ENCODE results near the gene WNT6. TPM values are rescaled to one million over a fixed set of nuclear protein-coding genes. Genes with fewer than 3 reads are reported as not detected.

Gene WNT6
- total and polyA plus RNA-seq, 10 of the 15 experiments (the other 5 are each of a cell fraction or from before 2014, with no cell fraction given), result 0.11 to 0.44 (median 0.22) TPM; not detected in 5

- TF ChIP-seq, protein P1, sequence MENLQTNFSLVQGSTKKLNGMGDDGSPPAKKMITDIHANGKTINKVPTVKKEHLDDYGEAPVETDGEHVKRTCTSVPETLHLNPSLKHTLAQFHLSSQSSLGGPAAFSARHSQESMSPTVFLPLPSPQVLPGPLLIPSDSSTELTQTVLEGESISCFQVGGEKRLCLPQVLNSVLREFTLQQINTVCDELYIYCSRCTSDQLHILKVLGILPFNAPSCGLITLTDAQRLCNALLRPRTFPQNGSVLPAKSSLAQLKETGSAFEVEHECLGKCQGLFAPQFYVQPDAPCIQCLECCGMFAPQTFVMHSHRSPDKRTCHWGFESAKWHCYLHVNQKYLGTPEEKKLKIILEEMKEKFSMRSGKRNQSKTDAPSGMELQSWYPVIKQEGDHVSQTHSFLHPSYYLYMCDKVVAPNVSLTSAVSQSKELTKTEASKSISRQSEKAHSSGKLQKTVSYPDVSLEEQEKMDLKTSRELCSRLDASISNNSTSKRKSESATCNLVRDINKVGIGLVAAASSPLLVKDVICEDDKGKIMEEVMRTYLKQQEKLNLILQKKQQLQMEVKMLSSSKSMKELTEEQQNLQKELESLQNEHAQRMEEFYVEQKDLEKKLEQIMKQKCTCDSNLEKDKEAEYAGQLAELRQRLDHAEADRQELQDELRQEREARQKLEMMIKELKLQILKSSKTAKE (IDR thresholded peaks at IDR 0.05; ENCODE audit: low read depth, poor library complexity, severe bottlenecking), result peak; percentile 60
- TF ChIP-seq NFIC (IDR thresholded peaks at IDR 0.05; ENCODE audit: low read depth, low read length), result no peak
- peak; percentile 66 for TF ChIP-seq FOXK2 (IDR thresholded peaks at IDR 0.05)
- no peak; the same call in 1 of the 2 replicates for TF ChIP-seq ZNF24 (IDR thresholded peaks at IDR 0.05)
- TF ChIP-seq REST (IDR thresholded peaks at IDR 0.05; ENCODE audit: low read depth, low read length), result no peak
- no peak for TF ChIP-seq SUPT20H (IDR thresholded peaks at IDR 0.05; ENCODE audit: borderline replicate concordance, control insufficient read depth, low read depth, low read length)
- peak; percentile 64; the same call in 1 of the 2 replicates for TF ChIP-seq MXI1 (IDR thresholded peaks at IDR 0.05; ENCODE audit: low read depth, low read length)
- peak; percentile 73; the same call in 1 of the 2 replicates for TF ChIP-seq ZNF217 (IDR thresholded peaks at IDR 0.05)
- TF ChIP-seq NRF1 (conservative IDR thresholded peaks at IDR 0.05; ENCODE audit: low read depth, low read length), result no peak
- peak; percentile 89 to 96 for TF ChIP-seq BHLHE40 (IDR thresholded peaks at IDR 0.05; ENCODE audit: borderline replicate concordance in 1 of 2, low read depth in 2 of 2, low read length in 1 of 2)
- TF ChIP-seq EED (IDR thresholded peaks at IDR 0.05; ENCODE audit: low read depth), result peak; percentile 64
- peak; percentile 99 for TF ChIP-seq HDGF (IDR thresholded peaks at IDR 0.05)
- TF ChIP-seq SREBF1 (IDR thresholded peaks at IDR 0.05; ENCODE audit: low read length), result no peak
- TF ChIP-seq CHD2 (IDR thresholded peaks at IDR 0.05; ENCODE audit: borderline replicate concordance, low read depth, low read length), result peak; percentile 90
- TF ChIP-seq IRF4 (IDR thresholded peaks at IDR 0.05; ENCODE audit: low read depth, low read length), result no peak
- peak; percentile 49 to 58; a peak in 2 of 4 replicates for TF ChIP-seq EP300 (IDR thresholded peaks at IDR 0.05; ENCODE audit: borderline replicate concordance in 1 of 2, control insufficient read depth in 1 of 2, low read depth in 2 of 2, low read length in 2 of 2)
- TF ChIP-seq PAX8 (IDR thresholded peaks at IDR 0.05), result no peak
- TF ChIP-seq RAD51 (IDR thresholded peaks at IDR 0.05), result peak; percentile 74
- no peak for TF ChIP-seq TARDBP (IDR thresholded peaks at IDR 0.05; ENCODE audit: borderline replicate concordance)
- TF ChIP-seq CHD1 (IDR thresholded peaks at IDR 0.05; ENCODE audit: low read depth, low read length), result no peak
Measured at GRCh38 chr2:218880102-218880858, 20.7 kb downstream of the WNT6 start, which contains the start of gene WNT10A (continued).
